Measurements from ENCODE around the gene CLPSL2. TPM values are rescaled to one million over a fixed set of nuclear protein-coding genes. Genes with fewer than 3 reads are reported as not detected.

The CLPSL2 gene
- total RNA-seq, 1 donor from 2014 or later: not detected

GRCh38 chr6:35787266-35788218, 11.1 kb downstream of the CLPSL2 start:
- no peak for DNase-seq (ENCODE audit: low spot score)

GRCh38 chr6:35788423-35788982, 12.1 kb downstream of the CLPSL2 start:
- no peak for DNase-seq (ENCODE audit: low spot score)

- no peak for DNase-seq (ENCODE audit: low spot score)
Observed at GRCh38 chr6:35790683-35791082, 14.3 kb downstream of the CLPSL2 start.

- DNase-seq (ENCODE audit: low spot score): no peak
Observed at GRCh38 chr6:35794536-35795452, 18.4 kb downstream of the CLPSL2 start.

GRCh38 chr6:35795453-35796071, 19.2 kb downstream of the CLPSL2 start:
- no peak for DNase-seq (ENCODE audit: low spot score)

- no peak for DNase-seq (ENCODE audit: low spot score)
Observed at GRCh38 chr6:35796236-35796635, 19.8 kb downstream of the CLPSL2 start.

GRCh38 chr6:35797837-35798526, 21.6 kb downstream of the CLPSL2 start:
- no peak for DNase-seq (ENCODE audit: low spot score)

- no peak for DNase-seq (ENCODE audit: low spot score)
Observed at GRCh38 chr6:35798706-35799105, 22.3 kb downstream of the CLPSL2 start.

GRCh38 chr6:35801148-35801547, 24.8 kb downstream of the CLPSL2 start:
- DNase-seq (ENCODE audit: low spot score): no peak

GRCh38 chr6:35804996-35805736, 28.8 kb downstream of the CLPSL2 start, which contains the start of gene LHFPL5:
Gene LHFPL5 (plus strand): TSS chr6:35805352. CDS start chr6:35805671, 319 bp downstream.
- DNase-seq (ENCODE audit: low spot score): no peak

- no peak for DNase-seq (ENCODE audit: low spot score)
Observed at GRCh38 chr6:35808688-35809087, 32.3 kb downstream of the CLPSL2 start.

- DNase-seq (ENCODE audit: low spot score): no peak
Observed at GRCh38 chr6:35809809-35810208, 33.4 kb downstream of the CLPSL2 start.

- peak; percentile 51 for DNase-seq (ENCODE audit: low spot score)
Observed at GRCh38 chr6:35810971-35811698, 34.7 kb downstream of the CLPSL2 start.

- DNase-seq (ENCODE audit: low spot score): no peak
Observed at GRCh38 chr6:35811699-35811995, 35.2 kb downstream of the CLPSL2 start.

- DNase-seq (ENCODE audit: low spot score): no peak
Observed at GRCh38 chr6:35817515-35817914, 41.1 kb downstream of the CLPSL2 start.

- no peak for DNase-seq (ENCODE audit: low spot score)
Observed at GRCh38 chr6:35823601-35824000, 47.2 kb downstream of the CLPSL2 start.

- DNase-seq (ENCODE audit: low spot score): no peak
Observed at GRCh38 chr6:35824552-35825192, 48.3 kb downstream of the CLPSL2 start.

Data from mucosa of gallbladder (tissue), 1 donor.